B cell (primary cell): ENCODE measurements around the gene LITAF. TPM values are rescaled to one million over a fixed set of nuclear protein-coding genes. Genes with fewer than 3 reads are reported as not detected.

ENCODE experiments used
- ATAC-seq: fragments of 200-7000 bp; cut with Tn5 transposase; one replicate; pipeline ENCODE4 v1.10.0; 2021; ENCODE audit warnings: low read depth, mild to moderate bottlenecking, moderate number of reproducible peaks, moderate library complexity
- CTCF ChIA-PET: fragments of 350-600 bp; sonication (Branson Sonifier 250); formaldehyde crosslinking; loops from one replicate; lab custom pipeline; 2021; ENCODE audit warnings: antibody characterized with exemption, inconsistent platforms; lab: Charles Lee
- POLR2A ChIA-PET: fragments of 350-600 bp; sonication (Branson Sonifier 250); formaldehyde crosslinking; loops from one replicate; lab custom pipeline; 2021; ENCODE audit warnings: antibody characterized with exemption; lab: Charles Lee
- DNase-seq: peaks from one replicate; pipeline ENCODE4 v3.0.0; 2013
- H2AFZ ChIP-seq: 2 replicates; pipeline ENCODE4 v1.6.1; 2012; ENCODE audit warnings: mild to moderate bottlenecking, low read depth, low read length; ENCODE audit not compliant: insufficient read depth, poor library complexity, severe bottlenecking
- H3K27ac ChIP-seq, 2 donors: 1 replicate in 1 of 2; 2 replicates in 1 of 2; pipeline ENCODE4 v1.5.1; 2012 to 2013; ENCODE audit warnings: low read length in 2 of 2, mild to moderate bottlenecking in 2 of 2, moderate library complexity in 1 of 2
- H3K27me3 ChIP-seq, 4 experiments: fragments of 200-600 bp in 1 of 4; sonication (generic) in 1 of 4; replicated peaks in 1 of 4; 1 replicate in 2 of 4; 2 replicates in 2 of 4; pipeline versions ENCODE4 v1.6.1 to v1.7.0; 2013 to 2016; ENCODE audit warnings: low read length in 3 of 4, mild to moderate bottlenecking in 2 of 4, mixed read lengths in 1 of 4, moderate library complexity in 1 of 4; ENCODE audit not compliant: insufficient read depth in 4 of 4, control insufficient read depth in 3 of 4; ENCODE audit errors: control extremely low read depth in 1 of 4
- H3K36me3 ChIP-seq, 2 experiments: replicated peaks in 1 of 2; 1 replicate in 1 of 2; 2 replicates in 1 of 2; pipeline versions ENCODE4 v1.6.1 to v1.7.1; 2013; ENCODE audit warnings: low read length in 1 of 2; ENCODE audit not compliant: insufficient read depth in 2 of 2, control insufficient read depth in 1 of 2; ENCODE audit errors: control extremely low read depth in 1 of 2, extremely low read depth in 1 of 2
- H3K4me1 ChIP-seq, 2 donors: fragments of 200-600 bp in 1 of 2; sonication (generic) in 1 of 2; 1 replicate in 1 of 2; 2 replicates in 1 of 2; pipeline versions ENCODE4 v1.5.1 to v1.6.1; 2013 to 2017; ENCODE audit warnings: low read length in 2 of 2; ENCODE audit not compliant: control insufficient read depth in 2 of 2, insufficient read depth in 2 of 2
- H3K4me2 ChIP-seq: replicated peaks from 2 replicates; pipeline ENCODE3; 2012; ENCODE audit warnings: mild to moderate bottlenecking, low read depth, low read length; ENCODE audit not compliant: poor library complexity, severe bottlenecking
- H3K4me3 ChIP-seq, 5 experiments: fragments of 200-600 bp in 1 of 5; sonication (generic) in 1 of 5; 1 replicate in 3 of 5; 2 replicates in 2 of 5; pipeline versions ENCODE4 v1.5.1 to v1.7.0; 2011 to 2016; ENCODE audit warnings: low read length in 4 of 5, mild to moderate bottlenecking in 4 of 5, low read depth in 2 of 5, control low read depth in 1 of 5, moderate library complexity in 1 of 5; ENCODE audit not compliant: insufficient read depth in 1 of 5; ENCODE audit errors: control extremely low read depth in 1 of 5, extremely low read depth in 1 of 5
- H3K79me2 ChIP-seq: fragments of 200-600 bp; sonication (generic); one replicate; pipeline ENCODE4 v1.6.0; 2016; ENCODE audit warnings: low read length; ENCODE audit not compliant: control insufficient read depth, insufficient read depth
- H3K9ac ChIP-seq: fragments of 200-600 bp; sonication (generic); 2 replicates; pipeline ENCODE4 v1.6.1; 2017; ENCODE audit warnings: mild to moderate bottlenecking, low read length, moderate library complexity
- H3K9me3 ChIP-seq, 3 donors: one replicate each; pipeline versions ENCODE4 v1.6.1 to v1.7.1; 2013; ENCODE audit warnings: low read length in 2 of 3; ENCODE audit not compliant: control insufficient read depth in 2 of 3, insufficient read depth in 1 of 3; ENCODE audit errors: control extremely low read depth in 1 of 3
- H4K20me1 ChIP-seq: 2 replicates; pipeline ENCODE4 v1.6.0; 2012; ENCODE audit warnings: mild to moderate bottlenecking, low read length; ENCODE audit not compliant: insufficient read depth, control insufficient read depth, poor library complexity, severe bottlenecking
- H3K27ac Mint-ChIP-seq: one replicate; pipeline ENCODE4 v1.8.0; 2021; ENCODE audit warnings: mixed read lengths
- H3K27me3 Mint-ChIP-seq: one replicate; pipeline ENCODE4 v1.8.0; 2021; ENCODE audit warnings: mixed read lengths
- H3K4me1 Mint-ChIP-seq: one replicate; pipeline ENCODE4 v1.8.0; 2021; ENCODE audit warnings: mixed read lengths
- H3K4me3 Mint-ChIP-seq: one replicate; pipeline ENCODE4 v1.8.0; 2021; ENCODE audit warnings: mixed read lengths
- H3K9me3 Mint-ChIP-seq: one replicate; pipeline ENCODE4 v1.8.0; 2022; ENCODE audit warnings: mixed read lengths; ENCODE audit not compliant: insufficient read depth
- CTCF ChIP-seq: fragments of 200-600 bp; IDR thresholded peaks from one replicate; pipeline ENCODE4 v1.8.0; 2022; ENCODE audit warnings: antibody characterized with exemption, mild to moderate bottlenecking
- EZH2 ChIP-seq: IDR thresholded peaks from 2 replicates; pipeline ENCODE4 v1.6.1; 2012; ENCODE audit warnings: borderline replicate concordance, low read depth, mild to moderate bottlenecking, moderate library complexity, low read length; ENCODE audit not compliant: insufficient read depth, poor library complexity, severe bottlenecking
- WGBS: methylation state at CpG from one replicate; pipeline ENCODE4 v1.1.5; 2013; ENCODE audit warnings: missing lambda C conversion rate; ENCODE audit not compliant: insufficient coverage; 5-methylcytosine and 5-hydroxymethylcytosine counted together
- intact Hi-C: fragments of 100-400 bp; cut with micrococcal nuclease; formaldehyde crosslinking; loops from one replicate; pipeline ENCODE4 v1.10.0; 2022
- polyA plus RNA-seq: library from polyadenylated mRNA; depleted of rRNA; stranded (reverse); fragments of >200 nt; gene quantifications from 2 replicates; pipeline ENCODE4 v1.2.3, GENCODE V29; 2012
- total RNA-seq, 2 donors: library from RNA; stranded (reverse); fragments of 120-200 nt in 1 of 2; gene quantifications; 1 replicate in 1 of 2; 2 replicates in 1 of 2; pipeline versions ENCODE4 v1.2.3 to v1.2.4, GENCODE V29; 2013 to 2022

Gene LITAF
- total and polyA plus RNA-seq, 2 donors (not counting 1 experiment from before 2014, with no cell fraction given): 93.6 to 125 TPM

GRCh38 chr16:11636172-11636721, 49.5 kb upstream of the LITAF start:
- POLR2A ChIA-PET: no interaction called here
- Histone ChIP-seq H3K27ac (no peak overlapping the region), H3K4me1 (peaks cover 3 to 14% of the 10 kb centered on the region in 2 donors), H3K36me3 (no peaks in the 10 kb centered on the region), H3K9ac (no peak overlapping the region), H3K27me3 (no peaks in the 10 kb centered on the region), H4K20me1 (no peaks in the 10 kb centered on the region), H3K4me3 (no peak overlapping the region), H3K79me2 (peaks cover 3% of the 10 kb centered on the region), H2AFZ (no peak overlapping the region), H3K4me2 (no peak overlapping the region), H3K9me3 (no peaks in the 10 kb centered on the region)
- no peak for TF ChIP-seq CTCF
- TF ChIP-seq EZH2: no peak
- Mint-ChIP-seq H3K27me3 (no peaks in the 10 kb centered on the region), H3K9me3 (no peaks in the 10 kb centered on the region), H3K27ac (no peak overlapping the region), H3K4me1 (peaks cover 13% of the 10 kb centered on the region), H3K4me3 (no peak overlapping the region)
- CTCF ChIA-PET: interaction anchor here (0.6 to 2.1 kb wide), 4 partner anchors 17 to 676 kb away, joined by 3 to 8 read pairs (median 6); no protein-coding TSS in a partner anchor
- intact Hi-C loops: no loop called here
- no peak for ATAC-seq
- WGBS: 61% methylated on average over 12 of the region's 14 CpGs
- DNase-seq: peak; percentile 31

GRCh38 chr16:11635679-11636171, 49.0 kb upstream of the LITAF start:
- TF ChIP-seq CTCF: no peak
- no peak for TF ChIP-seq EZH2
- 96% methylated on average over 9 of the region's 12 CpGs for WGBS
- Histone ChIP-seq H3K36me3 (no peaks in the 10 kb centered on the region), H3K27ac (no peak overlapping the region), H3K9ac (no peak overlapping the region), H3K4me2 (no peak overlapping the region), H2AFZ (no peak overlapping the region), H3K4me1 (peaks cover 4 to 14% of the 10 kb centered on the region in 2 donors), H3K9me3 (no peaks in the 10 kb centered on the region), H4K20me1 (no peaks in the 10 kb centered on the region), H3K4me3 (no peak overlapping the region), H3K79me2 (no peaks in the 10 kb centered on the region), H3K27me3 (no peaks in the 10 kb centered on the region)
- ChIA-PET POLR2A (no interaction called here), CTCF (interaction anchor here (0.6 to 2.1 kb wide), 3 partner anchors 16 to 104 kb away, joined by 3 to 7 read pairs (median 4); no protein-coding TSS in a partner anchor)
- DNase-seq (no peak), ATAC-seq (no peak)
- Mint-ChIP-seq H3K4me3 (no peak overlapping the region), H3K27me3 (no peaks in the 10 kb centered on the region), H3K4me1 (peaks cover 12% of the 10 kb centered on the region), H3K9me3 (no peaks in the 10 kb centered on the region), H3K27ac (no peak overlapping the region)
- intact Hi-C loops: no loop called here
